Measurements from ENCODE around the gene BSDC1.

DNA sequence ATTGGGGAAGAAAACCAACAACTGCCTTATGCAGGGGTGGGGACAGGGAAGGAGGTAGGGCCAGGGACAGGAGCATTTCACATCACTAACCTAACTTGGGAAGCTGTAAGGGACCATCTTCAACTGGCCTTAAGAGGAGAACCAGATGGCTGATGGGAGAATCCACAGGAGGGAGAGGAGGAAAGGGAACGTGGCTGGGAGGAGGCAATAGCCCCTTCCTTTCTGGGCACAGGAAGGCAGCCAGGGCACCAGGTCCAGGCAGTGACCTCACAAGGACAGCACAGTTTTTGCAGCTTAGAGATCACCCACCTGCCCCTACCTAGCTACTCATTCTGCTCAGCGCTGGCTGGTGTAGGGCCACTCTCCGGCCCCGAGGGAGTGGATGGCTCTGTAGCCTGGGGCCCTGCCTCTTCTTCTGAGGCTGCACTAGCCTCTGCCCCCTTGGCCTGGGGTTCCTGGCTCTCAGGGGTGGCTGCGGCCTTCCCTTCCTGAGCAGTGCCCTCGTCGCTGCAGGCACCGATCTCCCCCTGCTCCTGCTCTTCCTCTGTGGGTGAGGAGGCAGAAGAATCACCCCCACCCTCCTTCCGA, 59.9 kb downstream of the BSDC1 start:
- TF ChIP-seq, protein P1, sequence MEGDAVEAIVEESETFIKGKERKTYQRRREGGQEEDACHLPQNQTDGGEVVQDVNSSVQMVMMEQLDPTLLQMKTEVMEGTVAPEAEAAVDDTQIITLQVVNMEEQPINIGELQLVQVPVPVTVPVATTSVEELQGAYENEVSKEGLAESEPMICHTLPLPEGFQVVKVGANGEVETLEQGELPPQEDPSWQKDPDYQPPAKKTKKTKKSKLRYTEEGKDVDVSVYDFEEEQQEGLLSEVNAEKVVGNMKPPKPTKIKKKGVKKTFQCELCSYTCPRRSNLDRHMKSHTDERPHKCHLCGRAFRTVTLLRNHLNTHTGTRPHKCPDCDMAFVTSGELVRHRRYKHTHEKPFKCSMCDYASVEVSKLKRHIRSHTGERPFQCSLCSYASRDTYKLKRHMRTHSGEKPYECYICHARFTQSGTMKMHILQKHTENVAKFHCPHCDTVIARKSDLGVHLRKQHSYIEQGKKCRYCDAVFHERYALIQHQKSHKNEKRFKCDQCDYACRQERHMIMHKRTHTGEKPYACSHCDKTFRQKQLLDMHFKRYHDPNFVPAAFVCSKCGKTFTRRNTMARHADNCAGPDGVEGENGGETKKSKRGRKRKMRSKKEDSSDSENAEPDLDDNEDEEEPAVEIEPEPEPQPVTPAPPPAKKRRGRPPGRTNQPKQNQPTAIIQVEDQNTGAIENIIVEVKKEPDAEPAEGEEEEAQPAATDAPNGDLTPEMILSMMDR (IDR thresholded peaks at IDR 0.05), result no peak
- TF ChIP-seq POLR2A (IDR thresholded peaks at IDR 0.05) (no peak), POLR2AphosphoS5 (IDR thresholded peaks at IDR 0.05) (no peak), EP300 (IDR thresholded peaks at IDR 0.05) (no peak)
